Endodermal cell (in vitro differentiated cells): Measurements from ENCODE around the gene SOCS3. TPM values are rescaled to one million over a fixed set of nuclear protein-coding genes. Genes with fewer than 3 reads are reported as not detected.

ENCODE experiments used
- DNase-seq: peaks from one replicate; pipeline ENCODE4 v3.0.0-alpha.2; 2017
- H3K27ac ChIP-seq: 2 replicates; pipeline ENCODE4 v1.5.1; 2013; ENCODE audit warnings: mild to moderate bottlenecking, low read depth, low read length, moderate library complexity
- H3K27me3 ChIP-seq: 2 replicates; pipeline ENCODE4 v1.6.1; 2013; ENCODE audit warnings: mild to moderate bottlenecking, low read length, moderate library complexity; ENCODE audit not compliant: insufficient read depth, control insufficient read depth, poor library complexity, severe bottlenecking
- H3K36me3 ChIP-seq: 2 replicates; pipeline ENCODE4 v1.7.0; 2013; ENCODE audit warnings: mild to moderate bottlenecking, low read length, moderate library complexity; ENCODE audit not compliant: control insufficient read depth, insufficient read depth
- H3K4me1 ChIP-seq: one replicate; pipeline ENCODE4 v1.7.0; 2013; ENCODE audit warnings: low read length; ENCODE audit not compliant: control insufficient read depth, insufficient read depth
- H3K4me3 ChIP-seq: 2 replicates; pipeline ENCODE4 v1.5.1; 2013; ENCODE audit warnings: mild to moderate bottlenecking, low read length, moderate library complexity
- H3K9ac ChIP-seq: 2 replicates; pipeline ENCODE4 v1.6.1; 2013; ENCODE audit warnings: mild to moderate bottlenecking, low read length, moderate library complexity; ENCODE audit not compliant: poor library complexity, severe bottlenecking; ENCODE audit errors: extremely low read depth
- H3K9me3 ChIP-seq: 2 replicates; pipeline ENCODE4 v1.6.1; 2013; ENCODE audit warnings: mild to moderate bottlenecking, low read length, moderate library complexity; ENCODE audit not compliant: control insufficient read depth
- H3K27ac Mint-ChIP-seq: 2 replicates; pipeline ENCODE4 v1.8.0; 2020; ENCODE audit warnings: mixed read lengths
- H3K27me3 Mint-ChIP-seq: 2 replicates; pipeline ENCODE4 v1.8.0; 2021; ENCODE audit warnings: mild to moderate bottlenecking, mixed read lengths; ENCODE audit not compliant: insufficient read depth
- H3K36me3 Mint-ChIP-seq: 2 replicates; pipeline ENCODE4 v1.8.0; 2020; ENCODE audit warnings: low read depth, mixed read lengths
- H3K4me1 Mint-ChIP-seq: 2 replicates; pipeline ENCODE4 v1.8.0; 2020; ENCODE audit warnings: mixed read lengths
- H3K4me3 Mint-ChIP-seq: 2 replicates; pipeline ENCODE4 v1.8.0; 2020; ENCODE audit warnings: mild to moderate bottlenecking, moderate library complexity, mixed read lengths
- H3K9me3 Mint-ChIP-seq: 2 replicates; pipeline ENCODE4 v1.8.0; 2020; ENCODE audit warnings: mild to moderate bottlenecking, mixed read lengths
- CTCF ChIP-seq: fragments of 200-600 bp; sonication (generic); conservative IDR thresholded peaks from 2 replicates; pipeline ENCODE4 v1.5.0; 2021; ENCODE audit warnings: antibody characterized with exemption, mild to moderate bottlenecking
- WGBS, 2 experiments: methylation state at CpG; one replicate each; pipeline versions ENCODE4 v1.1.5 to v1.1.7; 2013; ENCODE audit warnings: missing lambda C conversion rate in 2 of 2, mixed read lengths in 1 of 2; ENCODE audit not compliant: insufficient coverage in 1 of 2, insufficient read length in 1 of 2; 5-methylcytosine and 5-hydroxymethylcytosine counted together
- total RNA-seq, 2 donors: library from RNA; stranded (reverse); fragmentation: NEBNext Ultra II Directional in 1 of 2; extraction: Animal tissue kit (Norgen Biotek cat#: 25700) in 1 of 2; gene quantifications; 2 replicates in 1 of 2; 3 replicates in 1 of 2; pipeline ENCODE4 v1.2.1, GENCODE V29; 2021

SOCS3 gene
- total RNA-seq, 2 donors from 2014 or later: 54.2 to 75.3 TPM

DNA sequence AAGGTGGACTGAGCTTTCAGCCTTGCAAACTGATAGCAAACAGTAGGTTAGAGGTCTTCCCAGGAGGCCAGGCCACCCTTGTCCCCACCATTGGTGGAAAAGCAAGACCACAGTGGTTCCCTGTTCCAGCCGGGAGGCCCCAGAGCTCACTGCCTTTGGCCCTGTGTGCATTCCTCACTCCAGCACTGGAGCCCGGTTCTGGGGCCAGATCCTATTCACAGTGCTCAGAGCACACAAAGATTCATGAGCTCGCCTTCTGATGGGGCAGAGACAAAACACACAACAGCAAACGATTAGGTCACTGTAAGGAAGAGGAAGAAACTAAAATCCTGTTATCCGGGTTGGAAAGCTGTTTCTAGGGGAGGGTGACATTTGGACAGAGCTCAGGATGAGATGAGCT lies 13.0 kb upstream of the SOCS3 start:
- no peaks in the 10 kb centered on the region for H3K27me3 ChIP-seq
- no peaks in the 10 kb centered on the region for H3K36me3 ChIP-seq
- no peak overlapping the region for H3K27ac ChIP-seq
- H3K4me1 ChIP-seq: peaks cover 18% of the 10 kb centered on the region
- Mint-ChIP-seq H3K4me1 (peaks cover 44% of the 10 kb centered on the region), H3K36me3 (no peaks in the 10 kb centered on the region), H3K27ac (peak overlapping the region; percentile 70), H3K27me3 (no peaks in the 10 kb centered on the region), H3K4me3 (no peak overlapping the region), H3K9me3 (no peaks in the 10 kb centered on the region)
- H3K9ac ChIP-seq: no peak overlapping the region
- DNase-seq: peak; percentile 56
- no peak for TF ChIP-seq CTCF
- H3K4me3 ChIP-seq: no peak overlapping the region
- WGBS, 2 experiments: 86 to 87% methylated on average over 4 to 5 of the region's 5 CpGs
- H3K9me3 ChIP-seq: no peaks in the 10 kb centered on the region

GRCh38 chr17:78371056-78371455 lies 11.2 kb upstream of the SOCS3 start:
- no peak overlapping the region for H3K27ac Mint-ChIP-seq
- Histone ChIP-seq H3K9ac (no peak overlapping the region), H3K27ac (no peak overlapping the region), H3K4me3 (no peak overlapping the region), H3K27me3 (no peaks in the 10 kb centered on the region), H3K4me1 (peaks cover 24% of the 10 kb centered on the region), H3K9me3 (no peaks in the 10 kb centered on the region), H3K36me3 (no peaks in the 10 kb centered on the region)
- H3K27me3 Mint-ChIP-seq: no peaks in the 10 kb centered on the region
- no peak for DNase-seq
- H3K4me1 Mint-ChIP-seq: peaks cover 46% of the 10 kb centered on the region
- no peak for TF ChIP-seq CTCF
- no peak overlapping the region for H3K4me3 Mint-ChIP-seq
- H3K9me3 Mint-ChIP-seq: no peaks in the 10 kb centered on the region
- 93 to 100% methylated on average over 3 to 7 of the region's 7 CpGs for WGBS, 2 experiments
- no peaks in the 10 kb centered on the region for H3K36me3 Mint-ChIP-seq

DNA sequence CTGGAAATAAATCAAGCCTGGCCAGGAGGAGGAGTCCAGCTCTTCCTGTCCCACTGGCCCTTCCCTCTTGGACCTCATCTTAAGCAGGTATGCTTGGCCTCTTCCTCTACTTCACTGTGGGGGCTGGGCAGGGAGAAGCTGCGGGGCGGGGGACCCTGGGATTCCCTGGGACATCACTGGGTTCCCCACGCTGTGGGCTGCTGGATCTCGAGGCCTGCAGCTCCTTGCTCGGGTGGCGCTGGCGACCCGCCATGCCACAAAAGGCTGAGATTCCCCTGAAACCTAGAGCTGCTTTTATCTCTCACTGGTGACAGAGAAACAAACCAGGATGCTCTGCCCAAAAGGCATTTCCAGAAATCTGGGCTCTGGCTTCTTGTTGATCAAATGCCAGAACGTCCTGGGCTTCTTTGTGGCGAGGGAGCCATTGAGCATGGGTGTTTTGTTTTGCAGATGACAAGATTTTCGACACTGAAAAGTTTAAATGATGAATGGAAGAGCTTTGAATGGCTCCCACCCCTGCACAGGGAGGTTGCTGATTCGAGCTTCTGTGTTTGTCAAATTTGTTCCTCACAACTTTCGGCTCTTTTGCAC lies 10.0 kb upstream of the SOCS3 start:
- 67 to 73% methylated on average over 13 of the region's 13 CpGs for WGBS, 2 experiments
- Histone ChIP-seq H3K27me3 (no peaks in the 10 kb centered on the region), H3K9me3 (no peaks in the 10 kb centered on the region), H3K27ac (no peak overlapping the region), H3K4me1 (peaks cover 22% of the 10 kb centered on the region), H3K9ac (no peak overlapping the region), H3K36me3 (no peaks in the 10 kb centered on the region), H3K4me3 (no peak overlapping the region)
- peaks cover 46% of the 10 kb centered on the region for H3K4me1 Mint-ChIP-seq
- H3K27me3 Mint-ChIP-seq: no peaks in the 10 kb centered on the region
- peak overlapping the region; percentile 78 for H3K27ac Mint-ChIP-seq
- no peaks in the 10 kb centered on the region for H3K36me3 Mint-ChIP-seq
- no peak for TF ChIP-seq CTCF
- no peak overlapping the region for H3K4me3 Mint-ChIP-seq
- no peaks in the 10 kb centered on the region for H3K9me3 Mint-ChIP-seq
- DNase-seq: peak; percentile 81
